Activated CD8-positive, alpha-beta memory T cell treated with anti-CD3 and anti-CD28 coated beads, Interleukin-2, amount 50 U/mL, for 1 hour (primary cell): ENCODE data around the gene ZNF189.
"Not testable (repeated sequence)": the region's sequence is repeated elsewhere in the genome, so short reads cannot be mapped to it uniquely, and the experiment has no call there.

ENCODE experiments used
- DNase-seq: peaks from one replicate; pipeline ENCODE4 v3.0.0-alpha.2; 2020; ENCODE audit errors: extremely low read depth

The ZNF189 gene

DNA sequence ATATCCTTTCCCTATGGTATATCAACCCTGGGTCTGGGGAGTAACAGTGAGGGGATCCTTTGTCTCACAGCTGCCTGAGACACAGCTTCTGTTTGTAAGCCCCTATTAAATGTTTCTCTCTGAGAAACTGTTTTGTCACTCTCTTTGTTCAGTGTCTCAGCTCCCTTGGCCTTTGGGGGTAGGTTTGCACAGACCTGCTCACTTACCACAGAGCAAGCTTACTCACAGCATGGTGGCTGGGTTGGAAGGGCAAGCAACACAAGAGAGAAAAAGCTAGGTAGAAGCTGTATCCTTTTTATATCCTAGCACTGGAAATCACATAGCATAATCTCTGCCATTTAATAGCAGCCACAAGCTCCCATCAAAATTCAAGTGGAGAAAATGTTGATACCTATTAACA lies 18.4 kb upstream of the ZNF189 start:
- DNase-seq, result no peak

DNA sequence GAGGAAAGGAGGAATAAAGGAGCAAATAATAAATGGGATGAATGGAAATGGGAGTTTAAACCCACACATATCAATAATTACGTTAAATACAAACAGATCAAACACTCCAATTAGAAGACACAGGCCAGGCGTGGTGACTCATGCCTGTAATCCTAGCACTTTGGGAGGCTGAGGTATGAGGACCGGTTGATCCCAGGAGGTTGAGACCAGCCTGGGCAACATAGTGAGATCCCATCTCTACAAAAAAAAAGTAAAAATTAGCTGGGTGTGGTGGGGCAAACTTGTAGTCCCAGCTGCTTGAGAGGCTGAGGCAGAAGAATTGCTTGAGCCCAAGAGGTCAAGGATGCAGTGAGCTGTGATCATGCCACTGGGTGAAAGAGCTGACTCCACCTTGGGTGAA lies 17.5 kb upstream of the ZNF189 start:
- no peak for DNase-seq

DNA sequence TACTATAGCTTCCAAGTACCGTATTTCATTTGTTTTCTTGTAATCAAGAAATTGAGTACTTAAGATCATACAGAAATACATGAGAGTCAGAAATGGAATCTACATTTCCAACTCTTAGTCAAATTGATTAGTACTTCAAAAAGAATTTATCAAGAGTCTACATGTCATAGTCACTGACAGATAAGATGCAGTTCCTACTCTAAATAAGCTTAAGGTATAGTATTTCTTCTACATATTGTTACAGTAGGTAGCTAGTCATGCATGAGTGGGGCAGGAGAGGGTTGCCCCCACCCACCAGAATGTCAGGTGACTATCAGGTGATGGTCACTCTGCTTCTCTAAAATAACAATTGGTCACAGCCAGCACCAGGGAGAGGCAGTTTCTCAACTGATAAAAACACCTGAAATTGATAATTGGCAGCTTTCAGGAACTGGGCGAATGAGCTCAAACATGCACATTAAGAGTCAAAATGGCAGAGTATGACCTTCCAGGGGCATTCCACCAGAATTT lies 16.8 kb upstream of the ZNF189 start:
- DNase-seq, result no peak

DNA sequence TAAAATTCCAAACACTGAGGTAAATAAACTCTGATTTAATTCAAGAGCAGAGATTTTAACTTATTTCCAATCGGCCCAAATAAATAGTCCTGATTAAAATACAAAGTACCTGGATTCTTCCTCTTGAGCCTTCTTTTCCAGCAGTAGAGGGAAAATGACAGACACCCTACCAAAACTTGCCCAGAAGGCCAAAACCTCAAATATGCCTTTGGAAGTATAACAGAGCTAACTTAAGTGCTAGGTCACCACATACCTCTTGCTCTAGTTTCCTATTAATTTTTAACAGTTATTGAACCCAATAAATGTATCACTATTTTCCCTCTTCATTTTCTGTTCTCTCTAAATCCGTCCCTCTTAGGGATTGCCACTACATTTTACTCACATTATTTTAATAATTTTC lies 15.3 kb upstream of the ZNF189 start:
- DNase-seq, result no peak

DNA sequence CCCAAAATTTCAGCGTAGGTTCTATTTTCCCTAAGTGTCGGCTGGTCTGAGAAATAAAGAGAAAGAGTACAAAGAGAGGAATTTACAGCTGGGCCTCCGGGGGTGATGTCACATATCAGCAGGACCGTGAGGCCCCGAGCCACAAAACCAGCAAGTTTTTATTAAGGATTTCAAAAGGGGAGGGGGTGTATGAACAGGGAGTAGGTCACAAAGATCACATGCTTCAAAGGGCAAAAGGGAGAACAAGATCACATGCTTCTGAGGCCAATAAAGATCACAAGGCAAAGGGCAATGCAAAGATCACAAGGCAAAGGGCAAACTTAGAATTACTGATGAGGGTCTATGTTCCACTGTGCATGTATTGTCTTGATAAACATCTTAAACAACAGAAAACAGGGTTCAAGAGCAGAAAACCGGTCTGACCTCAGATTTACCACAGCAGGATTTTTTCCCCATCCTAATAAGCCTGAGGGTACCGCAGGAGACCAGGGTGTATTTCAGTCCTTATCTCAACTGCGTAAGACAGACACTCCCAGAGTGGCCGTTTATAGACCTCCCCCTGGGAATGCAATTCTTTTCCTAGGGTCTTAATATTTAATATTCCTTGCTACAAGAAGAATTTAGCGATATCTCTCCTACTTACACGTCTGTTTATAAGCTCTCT lies 13.6 kb upstream of the ZNF189 start, which contains the start of gene BAAT:
TSS of gene BAAT (minus strand) at position 134 of the 664 bp plus-strand sequence. CDS start 13,602 bp downstream, outside the sequence.
- DNase-seq, result not testable (repeated sequence)

DNA sequence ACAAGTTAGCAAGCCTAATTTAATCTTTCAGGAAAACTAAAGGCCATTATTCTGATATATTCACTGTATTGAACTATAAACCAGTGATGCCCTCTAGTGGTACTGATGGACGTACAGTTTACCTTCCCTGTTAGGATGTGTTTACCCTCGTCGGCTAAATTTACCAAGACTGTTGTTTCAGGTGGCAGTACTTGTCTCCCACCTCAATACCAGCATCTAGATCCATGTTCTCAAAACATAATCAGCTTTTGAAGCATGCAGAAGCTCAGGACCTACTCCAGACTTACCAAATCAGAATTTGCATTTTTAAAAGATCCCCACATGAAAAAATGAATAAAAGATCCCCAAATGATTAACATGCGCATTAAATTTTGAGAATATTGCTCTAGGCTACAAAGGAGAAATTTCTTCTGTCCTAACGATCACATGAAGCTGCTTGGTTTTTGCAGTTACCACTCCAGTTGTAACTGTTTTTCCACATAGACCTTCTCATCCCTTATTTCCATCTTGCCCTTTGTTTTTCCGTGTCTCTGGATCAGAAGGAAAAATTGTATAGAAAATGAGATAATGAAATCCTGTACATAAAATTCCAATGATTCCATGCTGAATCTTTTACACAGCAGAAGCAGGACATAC lies 10.7 kb upstream of the ZNF189 start:
- no peak for DNase-seq

DNA sequence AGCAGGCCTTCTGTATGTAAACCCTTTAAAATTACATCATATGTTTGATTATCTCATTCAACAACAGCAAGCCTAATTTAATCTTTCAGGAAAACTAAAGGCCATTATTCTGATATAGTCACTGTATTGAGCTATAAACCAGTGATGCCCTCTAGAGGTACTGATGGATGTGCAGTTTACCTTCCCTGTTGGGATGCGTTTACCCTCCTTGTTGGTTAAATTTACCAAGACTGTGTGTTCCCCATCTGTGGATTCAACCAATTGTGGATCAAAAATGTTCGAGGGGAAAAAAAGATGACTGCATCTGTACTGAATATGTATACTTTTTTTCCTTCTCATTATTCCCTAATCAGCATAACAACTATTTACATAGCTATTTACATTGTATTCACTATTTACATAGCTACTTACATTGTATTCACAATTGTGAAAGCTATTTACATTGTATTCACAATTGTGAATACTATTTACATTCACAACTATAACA lies 10.1 kb upstream of the ZNF189 start:
- no peak for DNase-seq

DNA sequence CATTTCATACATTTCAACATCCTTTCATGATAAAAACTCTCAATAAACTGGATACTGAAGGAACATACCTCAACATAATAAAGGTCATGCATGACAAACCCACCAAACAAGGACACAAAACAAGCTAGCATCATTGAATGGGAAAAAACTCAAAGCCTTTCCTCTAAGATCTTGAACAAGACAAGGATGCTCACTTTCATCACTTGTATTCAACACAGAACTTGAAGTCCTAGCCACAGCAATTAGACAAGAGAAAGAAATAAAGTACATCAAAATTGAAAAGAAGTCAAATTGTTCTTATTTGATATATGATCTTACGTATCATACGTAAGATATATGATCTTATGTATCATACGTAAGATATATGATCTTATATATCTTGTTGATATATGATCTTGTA lies 5.5 kb upstream of the ZNF189 start:
- no peak for DNase-seq

DNA sequence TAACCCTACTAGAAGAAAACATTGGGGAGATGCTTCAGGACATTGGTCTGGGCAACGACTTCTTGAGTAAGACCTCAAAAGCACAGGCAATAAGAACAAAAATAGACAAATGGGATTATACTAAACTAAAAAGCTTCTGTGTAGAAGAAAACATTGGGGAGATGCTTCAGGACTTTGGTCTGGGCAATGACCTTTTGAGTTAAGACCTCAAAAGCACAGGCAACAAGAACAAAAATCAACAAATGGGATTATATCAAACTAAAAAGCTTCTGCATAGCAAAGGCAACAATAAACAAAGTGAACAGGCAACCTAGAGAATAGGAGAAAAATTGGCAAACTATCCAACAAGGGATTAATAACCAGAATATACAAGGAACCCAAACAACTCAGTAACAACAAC lies 4.0 kb upstream of the ZNF189 start:
- no peak for DNase-seq

DNA sequence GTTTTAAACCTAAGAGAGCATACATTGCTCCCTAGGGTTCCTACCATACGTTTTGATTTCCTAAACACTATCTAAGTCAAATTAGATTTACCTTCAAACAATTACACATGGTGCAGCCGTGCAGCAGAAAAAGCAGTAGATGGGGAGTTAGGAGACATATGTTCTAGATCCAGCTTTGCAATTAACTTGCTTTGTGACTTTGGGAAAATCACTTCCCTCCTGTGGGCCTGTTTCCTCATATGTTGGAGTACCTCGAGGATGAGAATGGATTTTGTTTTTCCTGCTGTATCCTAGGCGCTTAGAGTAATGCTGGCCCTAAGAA lies 944 bp upstream of the ZNF189 start:
- DNase-seq, result no peak

DNA sequence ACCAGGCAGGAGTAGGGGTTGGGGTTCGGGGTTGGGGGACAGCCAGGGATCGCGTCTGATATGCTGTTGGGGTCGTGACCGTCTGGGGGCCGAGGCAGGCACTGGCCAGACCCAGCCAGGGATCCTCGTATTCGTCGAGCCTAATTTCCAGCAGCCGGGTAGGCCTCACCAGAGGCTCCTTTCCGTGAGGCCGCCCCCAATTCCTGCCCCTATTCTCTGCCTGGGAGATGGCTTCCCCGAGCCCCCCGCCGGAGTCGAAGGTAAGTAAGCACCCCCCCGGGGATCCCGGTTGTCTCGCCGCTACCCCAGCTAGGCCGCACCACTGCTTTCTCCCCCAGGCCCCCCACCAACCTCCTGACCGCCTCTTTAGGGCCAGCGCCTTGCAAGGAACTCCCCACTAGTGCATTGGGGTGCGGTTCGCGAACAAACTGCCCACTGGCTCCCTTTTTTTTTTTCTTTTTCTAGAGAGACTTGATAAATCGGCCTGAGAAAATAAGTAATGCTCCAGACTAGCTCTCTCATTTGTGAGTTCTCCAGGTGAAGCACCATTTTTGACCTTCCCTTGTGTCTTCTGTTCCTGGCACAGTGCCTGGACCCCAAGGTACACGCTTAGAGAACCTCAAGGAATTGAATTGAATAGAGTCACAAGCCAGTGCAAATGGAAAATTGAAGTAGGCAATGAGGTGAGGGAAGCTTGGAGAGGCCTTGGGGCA lies 435 bp downstream of the ZNF189 start:
- no peak for DNase-seq

DNA sequence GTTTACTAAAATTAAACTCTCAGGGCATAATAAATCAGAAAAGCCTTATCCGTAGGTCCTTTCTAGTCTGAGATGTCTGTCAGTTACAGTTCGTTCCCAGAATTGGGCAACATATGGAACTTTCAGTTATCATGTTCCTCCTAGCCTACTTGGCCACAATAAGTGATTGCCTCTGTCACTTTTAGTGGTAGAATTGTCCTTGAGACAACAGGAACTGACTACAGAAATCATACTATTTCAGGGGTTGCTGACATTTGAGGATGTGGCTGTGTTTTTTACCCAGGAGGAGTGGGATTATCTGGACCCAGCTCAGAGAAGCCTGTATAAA lies 956 bp downstream of the ZNF189 start:
- no peak for DNase-seq

DNA sequence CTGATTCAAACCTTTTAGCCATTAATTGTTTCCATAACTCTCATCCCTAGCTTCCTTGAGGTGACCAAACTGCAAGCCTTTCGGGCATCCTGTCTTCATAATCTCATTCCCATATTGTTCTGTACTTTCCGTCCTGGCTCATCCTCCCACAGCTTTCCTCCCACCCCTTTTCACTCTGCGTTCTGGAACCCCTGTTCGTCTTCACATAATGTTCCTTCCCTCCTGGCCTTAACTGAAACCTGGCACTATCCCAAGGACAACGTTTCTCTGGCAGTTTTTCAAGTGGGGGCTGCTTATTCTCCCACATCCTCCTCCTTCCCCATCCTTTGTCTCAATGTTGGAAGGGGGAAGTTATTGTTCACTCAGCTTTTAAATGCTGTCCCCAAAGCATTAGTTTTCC lies 1.5 kb downstream of the ZNF189 start:
- no peak for DNase-seq

DNA sequence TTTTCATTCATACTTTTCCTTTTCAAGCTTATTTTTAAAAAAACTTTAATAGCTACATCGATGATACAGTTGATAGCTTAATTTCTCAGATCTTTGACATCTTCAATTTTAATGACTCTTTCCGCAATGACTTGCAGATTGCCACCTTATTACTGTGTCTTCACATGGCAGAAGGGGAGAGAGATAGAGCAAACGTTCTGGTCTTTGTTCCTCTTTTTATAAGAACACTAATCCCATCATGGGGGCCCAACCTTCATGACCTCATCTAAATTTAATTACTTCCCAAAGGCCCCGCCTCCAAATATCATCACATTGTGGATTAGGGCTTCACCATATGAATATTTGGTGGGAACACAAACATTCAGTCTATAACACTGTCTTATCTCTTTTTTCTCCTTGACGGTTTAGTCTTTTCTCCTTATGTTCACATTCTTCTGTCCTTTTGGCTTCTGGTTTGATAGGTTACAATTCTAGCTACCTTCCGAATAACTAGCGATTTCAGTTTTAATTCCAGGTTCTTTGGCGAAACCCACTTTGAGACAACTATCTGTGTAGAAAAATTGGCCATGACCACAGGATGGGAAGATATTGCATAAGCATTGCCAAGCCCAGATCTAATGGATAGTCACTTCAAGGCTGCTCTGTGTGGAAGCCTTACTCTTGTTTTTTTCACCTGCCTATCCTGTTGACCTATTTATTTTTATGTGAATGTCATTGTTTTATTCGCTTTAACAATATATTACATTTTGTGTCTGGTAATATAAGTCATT lies 5.0 kb downstream of the ZNF189 start:
- DNase-seq, result no peak

DNA sequence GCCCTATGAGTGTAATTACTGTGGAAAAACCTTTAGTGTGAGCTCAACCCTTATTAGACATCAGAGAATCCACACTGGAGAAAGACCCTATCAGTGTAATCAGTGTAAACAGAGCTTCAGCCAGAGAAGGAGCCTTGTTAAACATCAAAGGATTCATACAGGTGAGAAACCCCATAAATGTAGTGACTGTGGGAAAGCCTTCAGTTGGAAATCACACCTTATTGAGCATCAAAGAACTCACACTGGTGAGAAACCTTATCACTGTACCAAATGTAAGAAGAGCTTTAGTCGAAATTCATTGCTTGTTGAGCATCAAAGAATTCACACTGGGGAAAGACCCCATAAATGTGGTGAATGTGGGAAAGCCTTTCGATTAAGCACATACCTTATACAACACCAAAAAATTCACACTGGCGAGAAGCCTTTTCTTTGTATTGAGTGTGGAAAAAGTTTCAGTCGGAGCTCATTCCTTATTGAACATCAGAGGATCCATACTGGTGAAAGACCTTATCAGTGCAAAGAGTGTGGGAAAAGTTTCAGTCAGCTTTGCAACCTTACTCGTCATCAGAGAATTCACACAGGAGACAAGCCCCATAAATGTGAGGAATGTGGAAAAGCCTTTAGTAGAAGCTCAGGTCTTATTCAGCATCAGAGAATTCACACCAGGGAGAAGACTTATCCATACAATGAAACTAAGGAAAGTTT lies 9.9 kb downstream of the ZNF189 start:
- no peak for DNase-seq

DNA sequence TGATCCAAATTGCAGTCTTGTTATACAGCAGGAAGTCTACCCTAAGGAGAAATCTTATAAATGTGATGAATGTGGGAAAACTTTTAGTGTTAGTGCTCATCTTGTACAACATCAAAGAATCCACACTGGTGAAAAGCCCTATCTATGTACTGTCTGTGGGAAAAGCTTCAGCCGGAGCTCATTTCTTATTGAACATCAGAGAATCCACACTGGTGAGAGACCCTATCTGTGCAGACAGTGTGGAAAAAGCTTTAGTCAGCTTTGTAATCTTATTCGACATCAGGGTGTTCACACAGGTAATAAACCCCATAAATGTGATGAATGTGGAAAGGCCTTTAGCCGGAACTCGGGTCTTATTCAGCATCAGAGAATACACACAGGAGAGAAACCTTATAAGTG lies 10.4 kb downstream of the ZNF189 start:
- DNase-seq, result no peak

DNA sequence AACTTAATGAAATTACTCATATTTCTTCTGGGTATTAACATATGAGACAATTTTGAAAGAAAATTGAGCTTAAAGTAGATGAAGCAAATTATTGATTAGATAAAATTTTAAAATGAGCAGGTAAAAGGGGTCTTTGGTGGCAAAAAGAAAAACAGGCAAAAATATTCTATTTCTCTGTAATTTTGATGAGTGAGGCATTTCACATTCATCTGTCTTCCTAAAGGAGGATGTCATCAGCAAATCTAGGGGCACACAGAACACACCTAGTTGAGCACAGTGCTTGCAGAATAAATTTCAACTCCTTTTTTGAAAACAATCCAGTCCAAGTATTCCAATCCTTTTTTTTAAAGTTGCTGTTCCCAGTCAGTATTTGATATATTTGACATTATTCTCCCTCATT lies 16.2 kb downstream of the ZNF189 start:
- DNase-seq, result no peak

DNA sequence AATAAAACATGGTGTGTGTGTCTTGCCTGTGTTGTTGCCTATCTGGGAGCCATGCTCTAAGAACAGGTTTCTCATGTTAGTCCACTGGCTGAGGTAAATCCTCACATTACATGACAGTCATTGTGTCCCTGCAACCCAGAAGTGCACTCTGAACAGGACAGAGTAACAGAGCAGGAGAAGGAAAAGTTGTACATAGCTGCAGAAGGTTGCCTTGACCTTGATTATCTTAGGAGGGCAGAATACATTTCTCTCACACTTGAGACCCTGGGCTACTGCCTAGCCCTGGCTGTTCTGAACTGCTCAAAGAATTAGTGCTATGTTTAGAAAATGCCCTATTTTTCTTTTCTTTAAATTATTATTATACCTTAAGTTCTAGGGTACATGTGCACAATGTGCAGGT lies 16.9 kb downstream of the ZNF189 start:
- no peak for DNase-seq

DNA sequence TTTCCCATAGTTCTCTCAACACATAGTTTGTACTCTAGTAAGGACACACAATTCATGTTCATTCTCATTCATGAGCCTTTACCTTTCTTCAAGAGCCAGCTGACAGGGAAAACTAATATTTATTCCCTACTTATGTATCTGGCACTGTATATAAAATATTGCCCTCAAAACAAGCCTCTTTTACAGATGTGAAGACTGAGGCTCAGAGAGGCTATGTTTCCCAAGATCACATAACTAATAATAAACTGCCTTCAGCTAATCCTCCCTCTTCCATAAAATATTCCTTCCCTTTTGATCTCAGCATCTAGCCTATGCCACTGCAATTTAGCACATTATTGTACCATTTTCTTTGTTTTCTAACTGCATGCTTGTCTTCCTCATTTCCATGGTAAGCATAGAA lies 18.7 kb downstream of the ZNF189 start:
- DNase-seq, result no peak

DNA sequence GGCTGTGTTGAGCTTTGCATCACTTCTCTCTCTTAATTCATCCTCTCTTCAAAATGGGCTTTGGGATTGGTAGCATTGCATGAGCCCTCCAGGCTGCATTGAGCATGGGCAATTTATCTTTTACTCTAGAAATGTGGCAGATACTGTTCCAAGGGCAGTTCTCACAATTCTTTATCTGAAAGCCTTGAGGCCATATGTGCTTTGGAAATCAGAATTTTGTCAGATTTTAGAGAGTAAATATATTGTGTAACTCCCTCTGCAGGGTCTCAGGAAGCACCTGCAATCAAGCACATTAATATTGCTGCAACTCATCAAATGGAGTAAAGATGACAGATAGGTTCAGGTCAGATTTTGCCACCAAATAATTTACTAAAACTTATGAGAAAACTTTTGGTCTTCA lies 19.3 kb downstream of the ZNF189 start:
- DNase-seq, result no peak

DNA sequence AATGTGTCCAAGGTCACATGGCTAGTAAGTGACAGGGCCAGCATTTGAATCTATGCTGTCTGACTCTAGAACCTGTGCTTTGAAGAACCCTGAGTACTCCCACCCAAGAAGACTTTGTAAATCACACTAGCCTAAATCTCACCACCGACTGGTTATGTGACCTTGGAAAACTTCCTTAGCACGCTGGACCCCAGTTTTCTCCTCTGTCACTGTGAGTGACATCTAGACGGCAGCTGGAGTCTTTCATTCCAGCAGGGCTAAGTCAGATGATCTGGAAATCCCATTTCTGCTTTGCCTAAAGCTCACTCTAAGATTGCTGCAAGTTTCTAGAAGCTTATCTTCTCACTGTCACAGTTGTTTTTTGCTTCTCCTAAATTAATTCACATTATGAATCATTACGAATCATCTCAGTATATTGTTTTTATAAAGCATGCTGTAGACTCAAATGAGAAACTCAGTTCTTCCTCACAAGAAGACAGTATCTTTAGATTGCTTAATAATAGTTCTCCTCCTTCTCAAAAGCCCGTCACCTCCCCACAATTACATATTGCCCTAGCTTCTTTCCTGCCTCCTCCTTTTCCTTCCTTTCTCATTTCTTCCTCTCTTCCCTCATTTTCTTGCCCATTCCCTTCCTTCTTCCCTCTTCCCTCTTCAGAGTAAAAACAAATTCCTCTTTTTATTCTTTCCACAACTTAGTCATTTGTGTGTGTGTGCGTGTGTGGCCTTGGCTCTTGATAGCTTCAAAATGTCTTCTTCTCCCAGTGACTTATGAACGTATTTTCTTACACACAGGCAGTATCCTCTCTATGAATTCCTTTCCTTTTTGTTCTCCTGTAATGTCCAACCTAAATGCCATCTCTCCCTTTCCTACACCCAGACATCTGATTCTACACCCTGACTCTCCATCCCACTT lies 20.1 kb downstream of the ZNF189 start:
- DNase-seq, result no peak
